Osteoblast (primary cell): ENCODE measurements around the gene COL25A1. TPM values are rescaled to one million over a fixed set of nuclear protein-coding genes. Genes with fewer than 3 reads are reported as not detected.

Experiments
- DNase-seq: peaks from one replicate; pipeline ENCODE4 v3.0.0; 2011; ENCODE audit warnings: low spot score, mixed read lengths; ENCODE audit not compliant: insufficient read length; ENCODE audit errors: missing footprints
- H2AFZ ChIP-seq: 2 replicates; pipeline ENCODE4 v1.6.0; 2011; ENCODE audit warnings: mild to moderate bottlenecking, low read length
- H3K27ac ChIP-seq: 2 replicates; pipeline ENCODE4 v1.5.1; 2011; ENCODE audit warnings: mild to moderate bottlenecking, low read depth, low read length, moderate library complexity
- H3K27me3 ChIP-seq: 2 replicates; pipeline ENCODE4 v1.6.0; 2012; ENCODE audit warnings: mild to moderate bottlenecking, control low read depth, inconsistent platforms, low read length, moderate library complexity; ENCODE audit not compliant: insufficient read depth
- H3K36me3 ChIP-seq: 2 replicates; pipeline ENCODE4 v1.5.1; 2011; ENCODE audit warnings: mild to moderate bottlenecking, low read length, control low read depth, moderate library complexity; ENCODE audit not compliant: insufficient read depth
- H3K4me1 ChIP-seq: 2 replicates; pipeline ENCODE4 v1.5.1; 2011; ENCODE audit warnings: mild to moderate bottlenecking, low read length, control low read depth, moderate library complexity; ENCODE audit not compliant: insufficient read depth
- H3K4me2 ChIP-seq: 2 replicates; pipeline ENCODE4 v1.6.0; 2011; ENCODE audit warnings: mild to moderate bottlenecking, low read length; ENCODE audit not compliant: insufficient read depth
- H3K4me3 ChIP-seq: fragments of 200-600 bp; sonication (generic); 3 replicates; pipeline ENCODE4 v1.5.1; 2012; ENCODE audit warnings: mild to moderate bottlenecking, low read length, inconsistent platforms; ENCODE audit not compliant: insufficient read depth
- H3K79me2 ChIP-seq: 2 replicates; pipeline ENCODE4 v1.6.0; 2012; ENCODE audit warnings: mild to moderate bottlenecking, low read length, control low read depth, inconsistent platforms; ENCODE audit not compliant: insufficient read depth
- H3K9me3 ChIP-seq: 2 replicates; pipeline ENCODE4 v1.5.1; 2011; ENCODE audit warnings: low read depth, low read length, control low read depth
- H4K20me1 ChIP-seq: 2 replicates; pipeline ENCODE4 v1.6.0; 2012; ENCODE audit warnings: mild to moderate bottlenecking, low read length, control low read depth; ENCODE audit not compliant: insufficient read depth
- CTCF ChIP-seq: IDR thresholded peaks from 2 replicates; pipeline ENCODE4 v1.5.1; 2011; ENCODE audit warnings: mild to moderate bottlenecking, low read depth, low read length, moderate library complexity; ENCODE audit errors: extremely low read depth
- total RNA-seq: library from RNA; depleted of rRNA; stranded (reverse); fragments of >200 nt; gene quantifications from 2 replicates; pipeline ENCODE4 v1.2.3, GENCODE V29; 2012

Gene COL25A1
- total RNA-seq, 1 donor: 1.4 TPM

GRCh38 chr4:108772402-108772801 lies 530.1 kb downstream of the COL25A1 start:
- no peak for DNase-seq

GRCh38 chr4:108766058-108766457 lies 536.4 kb downstream of the COL25A1 start:
- Histone ChIP-seq H2AFZ (no peak overlapping the region), H3K9me3 (no peaks in the 10 kb centered on the region), H3K79me2 (no peaks in the 10 kb centered on the region), H3K4me3 (no peak overlapping the region), H3K4me1 (peaks cover 12% of the 10 kb centered on the region), H4K20me1 (no peaks in the 10 kb centered on the region), H3K27me3 (peaks cover 22% of the 10 kb centered on the region), H3K4me2 (no peak overlapping the region), H3K27ac (no peak overlapping the region), H3K36me3 (no peaks in the 10 kb centered on the region)
- TF ChIP-seq CTCF: no peak
- no peak for DNase-seq

More at GRCh38 chr4:108772402-108772801, 530.1 kb downstream of the COL25A1 start:
- no peaks in the 10 kb centered on the region for H3K4me1 ChIP-seq
- no peak overlapping the region for H3K4me2 ChIP-seq
- H3K9me3 ChIP-seq: no peaks in the 10 kb centered on the region
- no peak for TF ChIP-seq CTCF
- no peaks in the 10 kb centered on the region for H3K79me2 ChIP-seq
- H3K27ac ChIP-seq: no peak overlapping the region
- no peak overlapping the region for H2AFZ ChIP-seq
- H3K27me3 ChIP-seq: peaks cover 4% of the 10 kb centered on the region
- no peak overlapping the region for H3K4me3 ChIP-seq
- no peaks in the 10 kb centered on the region for H4K20me1 ChIP-seq
- no peaks in the 10 kb centered on the region for H3K36me3 ChIP-seq

GRCh38 chr4:108763986-108764385 lies 538.5 kb downstream of the COL25A1 start:
- H2AFZ ChIP-seq: no peak overlapping the region
- no peaks in the 10 kb centered on the region for H4K20me1 ChIP-seq
- peaks cover 12% of the 10 kb centered on the region for H3K4me1 ChIP-seq
- H3K9me3 ChIP-seq: no peaks in the 10 kb centered on the region
- no peak overlapping the region for H3K27ac ChIP-seq
- H3K79me2 ChIP-seq: no peaks in the 10 kb centered on the region
- no peak for DNase-seq
- H3K27me3 ChIP-seq: peaks cover 34% of the 10 kb centered on the region
- no peak for TF ChIP-seq CTCF
- H3K36me3 ChIP-seq: no peaks in the 10 kb centered on the region
- H3K4me3 ChIP-seq: no peak overlapping the region
- H3K4me2 ChIP-seq: no peak overlapping the region

GRCh38 chr4:108763226-108763593 lies 539.2 kb downstream of the COL25A1 start:
- H2AFZ ChIP-seq: peak overlapping the region; percentile 70
- H3K36me3 ChIP-seq: no peaks in the 10 kb centered on the region
- H3K4me1 ChIP-seq: peaks cover 12% of the 10 kb centered on the region
- H3K27me3 ChIP-seq: peaks cover 34% of the 10 kb centered on the region
- TF ChIP-seq CTCF: no peak
- H3K4me2 ChIP-seq: peak overlapping the region; percentile 86
- no peaks in the 10 kb centered on the region for H4K20me1 ChIP-seq
- H3K4me3 ChIP-seq: peak overlapping the region; percentile 69
- H3K9me3 ChIP-seq: no peaks in the 10 kb centered on the region
- no peaks in the 10 kb centered on the region for H3K79me2 ChIP-seq
- H3K27ac ChIP-seq: no peak overlapping the region
- no peak for DNase-seq
